Liver (tissue), 9 donors: Measurements from ENCODE around the gene TENT5C. TPM values are rescaled to one million over a fixed set of nuclear protein-coding genes. Genes with fewer than 3 reads are reported as not detected.
A peak's percentile ranks its signal among the peaks of the same experiment; 100 is the strongest.

Experiments used
- DNase-seq: peaks from one replicate; pipeline ENCODE4 v3.0.0-alpha.2; 2017; ENCODE audit warnings: low spot score
- H3K27ac ChIP-seq, 2 donors: one replicate each; pipeline ENCODE4 v1.7.0; 2013; ENCODE audit warnings: inconsistent platforms in 2 of 2, low read length in 2 of 2, control low read depth in 1 of 2, low read depth in 1 of 2, mild to moderate bottlenecking in 1 of 2
- H3K27me3 ChIP-seq, 4 donors: one replicate each; pipeline versions ENCODE4 v1.6.1 to v1.7.0; 2013; ENCODE audit warnings: low read length in 3 of 4, inconsistent platforms in 1 of 4, mild to moderate bottlenecking in 1 of 4, moderate library complexity in 1 of 4; ENCODE audit not compliant: control insufficient read depth in 4 of 4, insufficient read depth in 4 of 4
- H3K36me3 ChIP-seq, 4 donors: one replicate each; pipeline versions ENCODE4 v1.6.1 to v1.7.0; 2013; ENCODE audit warnings: low read length in 3 of 4, mild to moderate bottlenecking in 3 of 4, low read depth in 1 of 4, moderate library complexity in 1 of 4; ENCODE audit not compliant: control insufficient read depth in 4 of 4, insufficient read depth in 3 of 4
- H3K4me1 ChIP-seq, 4 donors: one replicate each; pipeline versions ENCODE4 v1.6.1 to v1.7.0; 2013; ENCODE audit warnings: low read length in 3 of 4, mild to moderate bottlenecking in 3 of 4, moderate library complexity in 1 of 4; ENCODE audit not compliant: control insufficient read depth in 4 of 4, insufficient read depth in 4 of 4
- H3K4me3 ChIP-seq, 3 donors: one replicate each; pipeline versions ENCODE4 v1.6.1 to v1.7.0; 2013; ENCODE audit warnings: low read length in 3 of 3, control low read depth in 1 of 3, low read depth in 1 of 3, mild to moderate bottlenecking in 1 of 3
- H3K9ac ChIP-seq, 2 donors: one replicate each; pipeline ENCODE4 v1.7.0; 2013; ENCODE audit warnings: low read length in 2 of 2, mild to moderate bottlenecking in 2 of 2, moderate library complexity in 2 of 2, control low read depth in 1 of 2, low read depth in 1 of 2
- H3K9me3 ChIP-seq, 4 donors: one replicate each; pipeline versions ENCODE4 v1.6.1 to v1.7.0; 2013; ENCODE audit warnings: low read length in 3 of 4; ENCODE audit not compliant: control insufficient read depth in 4 of 4
- ATF3 ChIP-seq: IDR thresholded peaks from 2 replicates; pipeline ENCODE4 v1.6.1; 2016; ENCODE audit warnings: antibody characterized with exemption
- FOXA2 ChIP-seq: IDR thresholded peaks from 2 replicates; pipeline ENCODE4 v1.6.1; 2016; ENCODE audit warnings: antibody characterized with exemption
- GABPA ChIP-seq, 2 donors: IDR thresholded peaks in 1 of 2; conservative IDR thresholded peaks in 1 of 2; 2 replicates each; pipeline ENCODE4 v1.6.1; 2016; ENCODE audit warnings: antibody characterized with exemption in 2 of 2, mild to moderate bottlenecking in 1 of 2, moderate library complexity in 1 of 2
- HNF4A ChIP-seq, 2 donors: conservative IDR thresholded peaks; 2 replicates each; pipeline ENCODE4 v1.6.1; 2016; ENCODE audit warnings: antibody characterized with exemption in 2 of 2, mild to moderate bottlenecking in 2 of 2
- HNF4G ChIP-seq: IDR thresholded peaks from 2 replicates; pipeline ENCODE4 v1.6.1; 2016; ENCODE audit warnings: antibody characterized with exemption
- JUND ChIP-seq, 2 donors: IDR thresholded peaks; 2 replicates each; pipeline ENCODE4 v1.6.1; 2016; ENCODE audit warnings: antibody characterized with exemption in 2 of 2
- NR2F2 ChIP-seq: IDR thresholded peaks from 2 replicates; pipeline ENCODE4 v1.6.1; 2016; ENCODE audit warnings: antibody characterized with exemption
- RAD21 ChIP-seq, 2 donors: IDR thresholded peaks; 2 replicates each; pipeline ENCODE4 v1.6.1; 2016; ENCODE audit warnings: antibody characterized with exemption in 2 of 2, mild to moderate bottlenecking in 2 of 2
- REST ChIP-seq: IDR thresholded peaks from 2 replicates; pipeline ENCODE4 v1.6.1; 2016; ENCODE audit warnings: antibody characterized with exemption, mild to moderate bottlenecking
- RXRA ChIP-seq, 2 donors: IDR thresholded peaks; 2 replicates each; pipeline ENCODE4 v1.6.1; 2017 to 2018; ENCODE audit warnings: antibody characterized with exemption in 2 of 2, mild to moderate bottlenecking in 1 of 2
- SP1 ChIP-seq: IDR thresholded peaks from 2 replicates; pipeline ENCODE4 v1.6.1; 2018; ENCODE audit warnings: antibody characterized with exemption, mild to moderate bottlenecking
- TAF1 ChIP-seq: conservative IDR thresholded peaks from 2 replicates; pipeline ENCODE4 v1.6.1; 2016; ENCODE audit warnings: antibody characterized with exemption, mild to moderate bottlenecking
- YY1 ChIP-seq: IDR thresholded peaks from 2 replicates; pipeline ENCODE4 v1.6.1; 2016; ENCODE audit warnings: antibody characterized with exemption, mild to moderate bottlenecking
- ZBTB33 ChIP-seq: IDR thresholded peaks from 2 replicates; pipeline ENCODE4 v1.6.1; 2016; ENCODE audit warnings: antibody characterized with exemption
- WGBS: extraction: QIAGEN DNeasy Blood & Tissue Kit; methylation state at CpG from one replicate; pipeline ENCODE4 v1.1.7; 2013; 5-methylcytosine and 5-hydroxymethylcytosine counted together
- polyA plus RNA-seq, 2 donors: library from polyadenylated mRNA; stranded (reverse) in 1 of 2; unstranded in 1 of 2; fragments of 200-250 nt in 1 of 2; fragments of >200 nt in 1 of 2; fragmentation: Nextera tagmentation in 1 of 2; extraction: Ambion mirVana in 1 of 2; gene quantifications; one replicate each; pipeline versions ENCODE4 v1.2.1 to v1.2.3, GENCODE V29; 2013 to 2015
- total RNA-seq, 2 donors: library from RNA; depleted of rRNA; stranded (reverse); fragments of >200 nt; gene quantifications; one replicate each; pipeline ENCODE4 v1.2.3, GENCODE V29; 2014
- TF ChIP-seq, protein P1 (sequence below): IDR thresholded peaks from 2 replicates; pipeline ENCODE4 v1.6.1; 2016; ENCODE audit warnings: antibody characterized with exemption
- TF ChIP-seq, protein P2 (sequence below): fragments of 150-350 bp; IDR thresholded peaks from 2 replicates; pipeline ENCODE4 v1.5.1; 2017; ENCODE audit warnings: improper control_type of control experiment, low read depth, low read length; ENCODE audit not compliant: missing input control
- donor health status: healthy.
- donor health status: healthy.
- donor health status: healthy.
- donor health status: healthy.
- donor health status: healthy.

The TENT5C gene
- total and polyA plus RNA-seq, 4 donors = 1.1 to 200 (median 4.8) TPM

- WGBS = 85% methylated on average over 7 of the region's 7 CpGs
- Histone ChIP-seq H3K27ac (no peak overlapping the region), H3K4me1 (peaks cover 1 to 19% (median 10%) of the 10 kb centered on the region in 4 donors), H3K9me3 (no peaks in the 10 kb centered on the region), H3K36me3 (no peaks in the 10 kb centered on the region), H3K4me3 (no peak overlapping the region), H3K27me3 (no peaks in the 10 kb centered on the region), H3K9ac (no peak overlapping the region)
- peak; percentile 56 for DNase-seq
- TF ChIP-seq REST (no peak), RXRA (IDR thresholded peaks at IDR 0.05) (no peak), HNF4A (conservative IDR thresholded peaks at IDR 0.05) (no peak), SP1 (no peak), GABPA (IDR thresholded peaks at IDR 0.05 in 1 of 2, conservative IDR thresholded peaks at IDR 0.05 in 1 of 2) (no peak), HNF4G (no peak)
- TF ChIP-seq, protein P1, sequence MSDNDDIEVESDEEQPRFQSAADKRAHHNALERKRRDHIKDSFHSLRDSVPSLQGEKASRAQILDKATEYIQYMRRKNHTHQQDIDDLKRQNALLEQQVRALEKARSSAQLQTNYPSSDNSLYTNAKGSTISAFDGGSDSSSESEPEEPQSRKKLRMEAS = no peak
Measured at GRCh38 chr1:117608115-117608615, 2.3 kb downstream of the TENT5C start.

DNA sequence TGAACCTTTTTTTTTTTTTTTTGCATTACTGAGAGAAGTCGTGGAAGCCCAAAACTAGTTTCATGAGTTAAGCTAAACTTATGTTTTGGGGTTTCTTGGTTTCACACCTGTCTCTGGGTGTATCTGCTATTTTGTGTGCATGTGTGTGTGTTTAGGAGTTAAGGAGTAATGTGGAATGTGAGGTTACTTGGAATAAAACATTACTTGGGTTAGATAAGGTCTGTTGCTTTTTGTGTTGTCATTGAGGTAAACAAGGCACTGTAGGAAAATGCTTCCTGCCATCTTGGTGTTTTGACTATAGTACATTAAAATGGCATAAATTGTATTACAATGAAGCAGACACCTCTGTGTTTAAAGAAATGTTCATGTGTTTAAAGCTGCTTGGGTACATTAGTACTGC lies 2.9 kb downstream of the TENT5C start:
- DNase-seq = no peak
- Histone ChIP-seq H3K9ac (no peak overlapping the region), H3K4me1 (peaks cover 1 to 19% (median 10%) of the 10 kb centered on the region in 4 donors), H3K36me3 (no peaks in the 10 kb centered on the region), H3K27ac (no peak overlapping the region), H3K9me3 (no peaks in the 10 kb centered on the region), H3K27me3 (no peaks in the 10 kb centered on the region), H3K4me3 (no peak overlapping the region)
- 73% methylated on average over 1 of the region's 1 CpG for WGBS
- TF ChIP-seq RAD21 (IDR thresholded peaks at IDR 0.05) = no peak
- no peak for TF ChIP-seq HNF4G
- no peak for TF ChIP-seq ATF3
- TF ChIP-seq, protein P1 = no peak
- TF ChIP-seq JUND (IDR thresholded peaks at IDR 0.05) = no peak
- TF ChIP-seq SP1 = no peak
- TF ChIP-seq HNF4A (conservative IDR thresholded peaks at IDR 0.05) = no peak
- no peak for TF ChIP-seq ZBTB33
- no peak for TF ChIP-seq REST
- TF ChIP-seq, protein P2, sequence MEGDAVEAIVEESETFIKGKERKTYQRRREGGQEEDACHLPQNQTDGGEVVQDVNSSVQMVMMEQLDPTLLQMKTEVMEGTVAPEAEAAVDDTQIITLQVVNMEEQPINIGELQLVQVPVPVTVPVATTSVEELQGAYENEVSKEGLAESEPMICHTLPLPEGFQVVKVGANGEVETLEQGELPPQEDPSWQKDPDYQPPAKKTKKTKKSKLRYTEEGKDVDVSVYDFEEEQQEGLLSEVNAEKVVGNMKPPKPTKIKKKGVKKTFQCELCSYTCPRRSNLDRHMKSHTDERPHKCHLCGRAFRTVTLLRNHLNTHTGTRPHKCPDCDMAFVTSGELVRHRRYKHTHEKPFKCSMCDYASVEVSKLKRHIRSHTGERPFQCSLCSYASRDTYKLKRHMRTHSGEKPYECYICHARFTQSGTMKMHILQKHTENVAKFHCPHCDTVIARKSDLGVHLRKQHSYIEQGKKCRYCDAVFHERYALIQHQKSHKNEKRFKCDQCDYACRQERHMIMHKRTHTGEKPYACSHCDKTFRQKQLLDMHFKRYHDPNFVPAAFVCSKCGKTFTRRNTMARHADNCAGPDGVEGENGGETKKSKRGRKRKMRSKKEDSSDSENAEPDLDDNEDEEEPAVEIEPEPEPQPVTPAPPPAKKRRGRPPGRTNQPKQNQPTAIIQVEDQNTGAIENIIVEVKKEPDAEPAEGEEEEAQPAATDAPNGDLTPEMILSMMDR = no peak
- no peak for TF ChIP-seq RXRA (IDR thresholded peaks at IDR 0.05)
- TF ChIP-seq TAF1 = no peak
- TF ChIP-seq YY1 = no peak
- no peak for TF ChIP-seq NR2F2
- no peak for TF ChIP-seq FOXA2
